ENCODE data around the gene XYLT1.

- TF ChIP-seq CTCF (IDR thresholded peaks at IDR 0.05; ENCODE audit: low read depth, low read length, poor library complexity, severe bottlenecking), result no peak
- TF ChIP-seq EZH2phosphoT487 (IDR thresholded peaks at IDR 0.05; ENCODE audit: borderline replicate concordance, low read length), result no peak
Measured at GRCh38 chr16:17176199-17176598, 294.6 kb downstream of the XYLT1 start.

Data from DOHH2 (cell line).